Upper lobe of left lung (tissue), 4 donors: ENCODE measurements around the gene TGFBR3.

Experiments
- CTCF ChIP-seq, 6 experiments: fragments of 450-650 bp in 4 of 6; fragments of 200-600 bp in 2 of 6; sonication (generic) in 2 of 6; IDR thresholded peaks; one replicate each; pipeline ENCODE4 v1.5.1; 2016 to 2019; ENCODE audit warnings: antibody characterized with exemption in 6 of 6
- POLR2A ChIP-seq, 4 donors: fragments of 450-650 bp; IDR thresholded peaks; one replicate each; pipeline ENCODE4 v1.5.1; 2016 to 2017; ENCODE audit warnings: antibody characterized with exemption in 4 of 4, mild to moderate bottlenecking in 2 of 4
- POLR2AphosphoS5 ChIP-seq, 2 donors: sonication (generic); formaldehyde crosslinking; IDR thresholded peaks; one replicate each; pipeline ENCODE4 v1.5.1; 2017; ENCODE audit warnings: antibody characterized with exemption in 2 of 2

GRCh38 chr1:91730801-91731732 is 154.9 kb downstream of the TGFBR3 start:
- TF ChIP-seq POLR2AphosphoS5 (IDR thresholded peaks at IDR 0.05) (peak; percentile 30 to 55), POLR2A (IDR thresholded peaks at IDR 0.05) (no peak), CTCF (IDR thresholded peaks at IDR 0.05) (no peak)
